ENCODE measurements around the gene RAC3.

The RAC3 gene

GRCh38 chr17:82037092-82037888, 5.8 kb downstream of the RAC3 start, which contains the start of gene DCXR:
TSS of gene DCXR (minus strand) at chr17:82037697. CDS start at chr17:82037682, 15 bp downstream.
- peak; percentile 92; the same call in 1 of the 2 replicates for TF ChIP-seq SIN3A (IDR thresholded peaks at IDR 0.05; ENCODE audit: borderline replicate concordance, insufficient read depth, low read length)
- peak; percentile 54 for TF ChIP-seq FOXP2 (optimal IDR thresholded peaks at IDR 0.05; ENCODE audit: borderline replicate concordance, extremely low read depth, extremely low read length, insufficient read depth)
- TF ChIP-seq POLR2AphosphoS5 (IDR thresholded peaks at IDR 0.05; ENCODE audit: low read depth, low read length) = peak; percentile 99
- TF ChIP-seq TAF1 (IDR thresholded peaks at IDR 0.05; ENCODE audit: borderline replicate concordance, insufficient read depth, low read length) = peak; percentile 70; the same call in 1 of the 2 replicates
- TF ChIP-seq REST (IDR thresholded peaks at IDR 0.05; ENCODE audit: insufficient read depth in 1 of 2, low read depth in 2 of 2, low read length in 2 of 2) = 0 out of 4 replicates have a peak, but pooled peaks of 1 of the 2 experiments have one; percentile 36

GRCh38 chr17:82037889-82038195, 6.4 kb downstream of the RAC3 start:
- TF ChIP-seq SIN3A (IDR thresholded peaks at IDR 0.05; ENCODE audit: borderline replicate concordance, insufficient read depth, low read length) = no peak
- TF ChIP-seq TAF1 (IDR thresholded peaks at IDR 0.05; ENCODE audit: borderline replicate concordance, insufficient read depth, low read length) = no peak
- TF ChIP-seq REST (IDR thresholded peaks at IDR 0.05; ENCODE audit: insufficient read depth in 1 of 2, low read depth in 2 of 2, low read length in 2 of 2) = no peak

- TF ChIP-seq REST (IDR thresholded peaks at IDR 0.05; ENCODE audit: insufficient read depth in 1 of 2, low read depth in 2 of 2, low read length in 2 of 2) (no peak), FOXP2 (optimal IDR thresholded peaks at IDR 0.05; ENCODE audit: borderline replicate concordance, extremely low read depth, extremely low read length, insufficient read depth) (no peak), POLR2AphosphoS5 (IDR thresholded peaks at IDR 0.05; ENCODE audit: low read depth, low read length) (no peak), TAF1 (IDR thresholded peaks at IDR 0.05; ENCODE audit: borderline replicate concordance, insufficient read depth, low read length) (no peak), SIN3A (IDR thresholded peaks at IDR 0.05; ENCODE audit: borderline replicate concordance, insufficient read depth, low read length) (no peak)
Measured at GRCh38 chr17:82039695-82040299, 8.3 kb downstream of the RAC3 start.

GRCh38 chr17:82041144-82041814, 9.8 kb downstream of the RAC3 start:
- TF ChIP-seq POLR2AphosphoS5 (IDR thresholded peaks at IDR 0.05; ENCODE audit: low read depth, low read length) (no peak), FOXP2 (optimal IDR thresholded peaks at IDR 0.05; ENCODE audit: borderline replicate concordance, extremely low read depth, extremely low read length, insufficient read depth) (no peak), SIN3A (IDR thresholded peaks at IDR 0.05; ENCODE audit: borderline replicate concordance, insufficient read depth, low read length) (no peak), REST (IDR thresholded peaks at IDR 0.05; ENCODE audit: insufficient read depth in 1 of 2, low read depth in 2 of 2, low read length in 2 of 2) (no peak), TAF1 (IDR thresholded peaks at IDR 0.05; ENCODE audit: borderline replicate concordance, insufficient read depth, low read length) (no peak)

Measured in PFSK-1 (cell line).